CD14-positive monocyte (primary cell): Measurements from ENCODE around the gene MED10. TPM values are rescaled to one million over a fixed set of nuclear protein-coding genes. Genes with fewer than 3 reads are reported as not detected.
"Not testable (repeated sequence)": the region's sequence is repeated elsewhere in the genome, so short reads cannot be mapped to it uniquely, and the experiment has no call there.

Experiments used
- DNase-seq, 3 donors: peaks; one replicate each; pipeline ENCODE4 v3.0.0-alpha.2; 2011 to 2022
- H2AFZ ChIP-seq: 2 replicates; pipeline ENCODE4 v1.6.0; 2012; ENCODE audit warnings: mild to moderate bottlenecking, low read depth, low read length, inconsistent platforms; ENCODE audit not compliant: insufficient read depth, poor library complexity, severe bottlenecking
- H3K27ac ChIP-seq, 2 donors: 1 replicate in 1 of 2; 2 replicates in 1 of 2; pipeline ENCODE4 v1.5.1; 2012 to 2013; ENCODE audit warnings: low read length in 2 of 2, control low read depth in 1 of 2, inconsistent platforms in 1 of 2, low read depth in 1 of 2, mild to moderate bottlenecking in 1 of 2
- H3K27me3 ChIP-seq, 2 donors: one replicate each; pipeline versions ENCODE4 v1.6.0 to v1.6.1; 2011 to 2013; ENCODE audit warnings: low read length in 2 of 2; ENCODE audit not compliant: control insufficient read depth in 2 of 2, insufficient read depth in 2 of 2
- H3K36me3 ChIP-seq, 2 donors: replicated peaks in 1 of 2; 1 replicate in 1 of 2; 2 replicates in 1 of 2; pipeline versions ENCODE4 v1.5.1 to v1.6.1; 2012 to 2013; ENCODE audit warnings: low read length in 2 of 2, control low read depth in 1 of 2, inconsistent platforms in 1 of 2, mild to moderate bottlenecking in 1 of 2; ENCODE audit not compliant: insufficient read depth in 2 of 2, control insufficient read depth in 1 of 2
- H3K4me1 ChIP-seq, 2 donors: 1 replicate in 1 of 2; 2 replicates in 1 of 2; pipeline versions ENCODE4 v1.5.1 to v1.6.1; 2012 to 2013; ENCODE audit warnings: low read length in 2 of 2, control low read depth in 1 of 2, inconsistent platforms in 1 of 2, mild to moderate bottlenecking in 1 of 2, moderate library complexity in 1 of 2; ENCODE audit not compliant: insufficient read depth in 2 of 2, control insufficient read depth in 1 of 2
- H3K4me2 ChIP-seq: replicated peaks from 2 replicates; pipeline ENCODE3; 2012; ENCODE audit warnings: low read length, moderate library complexity, mild to moderate bottlenecking; ENCODE audit not compliant: poor library complexity, severe bottlenecking; ENCODE audit errors: extremely low read depth
- H3K4me3 ChIP-seq, 3 experiments: fragments of 200-600 bp in 1 of 3; sonication (generic) in 1 of 3; replicated peaks in 1 of 3; 1 replicate in 2 of 3; 2 replicates in 1 of 3; pipeline ENCODE4 v1.5.1; 2011 to 2013; ENCODE audit warnings: low read length in 3 of 3, mild to moderate bottlenecking in 3 of 3, control low read depth in 2 of 3, low read depth in 2 of 3, inconsistent platforms in 1 of 3, moderate library complexity in 1 of 3
- H3K79me2 ChIP-seq: 2 replicates; pipeline ENCODE4 v1.6.0; 2012; ENCODE audit warnings: mild to moderate bottlenecking, control low read depth, inconsistent platforms, low read length, moderate library complexity; ENCODE audit not compliant: insufficient read depth
- H3K9ac ChIP-seq: 2 replicates; pipeline ENCODE4 v1.6.0; 2017; ENCODE audit warnings: low read length, mild to moderate bottlenecking; ENCODE audit not compliant: insufficient read depth, poor library complexity, severe bottlenecking
- H3K9me3 ChIP-seq, 2 donors: replicated peaks in 1 of 2; 1 replicate in 1 of 2; 2 replicates in 1 of 2; pipeline versions ENCODE4 v1.5.1 to v1.6.1; 2012 to 2013; ENCODE audit warnings: low read length in 2 of 2, control low read depth in 1 of 2; ENCODE audit not compliant: control insufficient read depth in 1 of 2, insufficient read depth in 1 of 2
- H4K20me1 ChIP-seq: 2 replicates; pipeline ENCODE4 v1.6.0; 2012; ENCODE audit warnings: mild to moderate bottlenecking, low read length, control low read depth, moderate library complexity; ENCODE audit not compliant: insufficient read depth
- H3K27ac Mint-ChIP-seq, 7 donors: one replicate each; pipeline ENCODE4 v1.8.0; 2020; ENCODE audit warnings: mild to moderate bottlenecking in 7 of 7, mixed read lengths in 7 of 7, moderate library complexity in 6 of 7, inconsistent platforms in 2 of 7
- H3K27me3 Mint-ChIP-seq, 3 donors: one replicate each; pipeline ENCODE4 v1.8.0; 2021 to 2022; ENCODE audit warnings: low read depth in 3 of 3, mild to moderate bottlenecking in 3 of 3, mixed read lengths in 3 of 3, moderate library complexity in 3 of 3, inconsistent platforms in 1 of 3
- H3K36me3 Mint-ChIP-seq, 2 donors: one replicate each; pipeline ENCODE4 v1.8.0; 2020; ENCODE audit warnings: mixed read lengths in 2 of 2, inconsistent platforms in 1 of 2, mild to moderate bottlenecking in 1 of 2
- H3K4me1 Mint-ChIP-seq: one replicate; pipeline ENCODE4 v1.8.0; 2020; ENCODE audit warnings: mild to moderate bottlenecking, mixed read lengths
- H3K4me3 Mint-ChIP-seq, 2 donors: one replicate each; pipeline ENCODE4 v1.8.0; 2020; ENCODE audit warnings: mild to moderate bottlenecking in 2 of 2, mixed read lengths in 2 of 2, moderate library complexity in 1 of 2
- H3K9me3 Mint-ChIP-seq, 7 donors: one replicate each; pipeline ENCODE4 v1.8.0; 2020 to 2022; ENCODE audit warnings: mixed read lengths in 7 of 7, mild to moderate bottlenecking in 6 of 7, moderate library complexity in 6 of 7, inconsistent platforms in 2 of 7
- CTCF ChIP-seq: fragments of 200-600 bp; IDR thresholded peaks from one replicate; pipeline ENCODE4 v1.8.0; 2022; ENCODE audit warnings: antibody characterized with exemption, mild to moderate bottlenecking
- WGBS: methylation state at CpG from one replicate; pipeline ENCODE4 v1.1.5; 2013; ENCODE audit warnings: missing lambda C conversion rate; ENCODE audit not compliant: insufficient coverage; 5-methylcytosine and 5-hydroxymethylcytosine counted together
- intact Hi-C, 2 donors: fragments of 100-400 bp; cut with micrococcal nuclease; formaldehyde crosslinking; loops; one replicate each; pipeline versions ENCODE4 v1.15.0 to v1.15.1; 2023
- polyA plus RNA-seq, 3 donors: library from polyadenylated mRNA; depleted of rRNA in 1 of 3; unstranded in 2 of 3; stranded (reverse) in 1 of 3; fragments of 300-500 nt in 2 of 3; fragments of >200 nt in 1 of 3; fragmentation: Illumina TruSeq in 2 of 3; gene quantifications; 1 replicate in 2 of 3; 2 replicates in 1 of 3; pipeline ENCODE4 v1.2.3, GENCODE V29; 2012 to 2021

Gene MED10
- polyA plus RNA-seq, 3 donors, result 27.6 to 47.8 (median 47.3) TPM

- H3K36me3 ChIP-seq, result peaks cover 22 to 38% of the 10 kb centered on the region in 2 donors
- no peak for DNase-seq
- H3K79me2 ChIP-seq, result no peaks in the 10 kb centered on the region
- Mint-ChIP-seq H3K4me3 (no peak overlapping the region), H3K27me3 (peaks cover 0 to 3% (median 0%) of the 10 kb centered on the region in 3 donors), H3K27ac (peak overlapping the region in 1 of 7 donors; percentile 51), H3K9me3 (peaks cover 0 to 5% (median 2%) of the 10 kb centered on the region in 7 donors), H3K4me1 (peaks cover 8% of the 10 kb centered on the region), H3K36me3 (peaks cover 43 to 54% of the 10 kb centered on the region in 2 donors)
- TF ChIP-seq CTCF, result no peak
- H3K9ac ChIP-seq, result no peak overlapping the region
- peaks cover 0 to 4% of the 10 kb centered on the region in 2 donors for H3K9me3 ChIP-seq
- intact Hi-C loops, result no loop called here
- H3K27ac ChIP-seq, result no peak overlapping the region
- WGBS, result 38% methylated on average over 7 of the region's 16 CpGs
- peaks cover 9% of the 10 kb centered on the region for H4K20me1 ChIP-seq
- no peak overlapping the region for H3K4me3 ChIP-seq
- no peak overlapping the region for H2AFZ ChIP-seq
- no peaks in the 10 kb centered on the region for H3K27me3 ChIP-seq
- no peak overlapping the region for H3K4me2 ChIP-seq
- H3K4me1 ChIP-seq, result no peaks in the 10 kb centered on the region
Measured at GRCh38 chr5:6365977-6366590, 12.3 kb downstream of the MED10 start.

GRCh38 chr5:6365142-6365976 is 13.0 kb downstream of the MED10 start:
- Mint-ChIP-seq H3K4me3 (no peak overlapping the region), H3K9me3 (peaks cover 0 to 6% (median 2%) of the 10 kb centered on the region in 7 donors), H3K27me3 (peaks cover 0 to 3% (median 0%) of the 10 kb centered on the region in 3 donors), H3K27ac (no peak overlapping the region), H3K36me3 (peaks cover 36 to 47% of the 10 kb centered on the region in 2 donors), H3K4me1 (peaks cover 8% of the 10 kb centered on the region)
- H3K4me1 ChIP-seq, result no peaks in the 10 kb centered on the region
- no peak overlapping the region for H3K4me2 ChIP-seq
- intact Hi-C loops, result no loop called here
- no peaks in the 10 kb centered on the region for H3K79me2 ChIP-seq
- H3K27ac ChIP-seq, result no peak overlapping the region
- WGBS, result 93% methylated on average over 9 of the region's 15 CpGs
- H4K20me1 ChIP-seq, result peaks cover 3% of the 10 kb centered on the region
- H3K36me3 ChIP-seq, result peaks cover 15 to 31% of the 10 kb centered on the region in 2 donors
- H3K9ac ChIP-seq, result no peak overlapping the region
- no peak for DNase-seq
- H3K9me3 ChIP-seq, result peaks cover 0 to 4% of the 10 kb centered on the region in 2 donors
- H2AFZ ChIP-seq, result no peak overlapping the region
- no peak for TF ChIP-seq CTCF
- H3K4me3 ChIP-seq, result no peak overlapping the region
- H3K27me3 ChIP-seq, result no peaks in the 10 kb centered on the region

GRCh38 chr5:6363454-6364011 is 14.8 kb downstream of the MED10 start:
- intact Hi-C loops, H4K20me1 ChIP-seq, H3K27me3 ChIP-seq, H2AFZ ChIP-seq, H3K9ac ChIP-seq, H3K27me3 Mint-ChIP-seq, H3K9me3 ChIP-seq, H3K4me3 Mint-ChIP-seq, H3K4me2 ChIP-seq, H3K4me1 ChIP-seq, H3K27ac Mint-ChIP-seq, H3K4me3 ChIP-seq, H3K27ac ChIP-seq, DNase-seq, H3K9me3 Mint-ChIP-seq, H3K79me2 ChIP-seq: not testable (repeated sequence)
- peaks cover 15% of the 10 kb centered on the region for H3K4me1 Mint-ChIP-seq
- H3K36me3 Mint-ChIP-seq, result peaks cover 20 to 31% of the 10 kb centered on the region in 2 donors
- WGBS, result 100% methylated on average over 2 of the region's 5 CpGs
- H3K36me3 ChIP-seq, result peaks cover 0 to 13% of the 10 kb centered on the region in 2 donors
